Embryonic facial prominence (tissue), 1 donor: Measurements from ENCODE around the gene FOXP1.

Source experiments
- DNase-seq: peaks from one replicate; pipeline ENCODE4 v3.0.0-alpha.2; 2016; ENCODE audit errors: extremely low spot score

Gene FOXP1

DNA sequence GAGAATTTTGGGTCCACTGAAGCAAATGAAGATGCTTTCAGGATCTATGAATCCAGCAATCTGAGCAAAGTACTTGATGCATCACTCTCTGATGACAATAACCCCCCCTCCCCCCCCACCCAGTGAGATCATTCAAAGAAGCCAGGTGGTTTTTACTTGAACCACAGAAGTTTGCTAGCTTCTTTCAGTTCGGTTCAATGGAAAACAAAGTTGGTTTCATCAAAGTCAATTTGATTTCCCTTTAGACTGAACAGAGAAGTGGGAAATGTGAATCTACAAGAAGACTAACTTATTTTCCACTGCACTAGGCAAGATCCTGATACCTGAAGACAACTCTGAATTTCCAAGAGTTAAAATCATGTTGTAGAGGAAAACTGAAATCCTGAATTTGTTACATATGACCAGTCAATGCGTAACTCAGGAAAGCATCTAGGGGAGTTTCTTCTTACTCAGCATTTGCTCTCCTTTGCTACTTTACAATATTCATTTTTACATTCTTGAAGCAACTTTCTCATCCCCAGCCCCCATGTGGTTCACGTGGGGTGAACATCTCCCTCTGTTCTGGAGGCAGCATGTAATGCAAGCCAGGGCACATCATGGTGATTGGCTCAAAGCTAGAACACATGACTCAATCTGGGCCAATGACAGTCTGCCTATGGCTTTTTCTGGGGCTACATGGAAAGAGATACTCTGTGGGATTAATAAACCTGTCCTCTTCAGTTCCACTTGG, 572.6 kb downstream of the FOXP1 start:
- no peak for DNase-seq

DNA sequence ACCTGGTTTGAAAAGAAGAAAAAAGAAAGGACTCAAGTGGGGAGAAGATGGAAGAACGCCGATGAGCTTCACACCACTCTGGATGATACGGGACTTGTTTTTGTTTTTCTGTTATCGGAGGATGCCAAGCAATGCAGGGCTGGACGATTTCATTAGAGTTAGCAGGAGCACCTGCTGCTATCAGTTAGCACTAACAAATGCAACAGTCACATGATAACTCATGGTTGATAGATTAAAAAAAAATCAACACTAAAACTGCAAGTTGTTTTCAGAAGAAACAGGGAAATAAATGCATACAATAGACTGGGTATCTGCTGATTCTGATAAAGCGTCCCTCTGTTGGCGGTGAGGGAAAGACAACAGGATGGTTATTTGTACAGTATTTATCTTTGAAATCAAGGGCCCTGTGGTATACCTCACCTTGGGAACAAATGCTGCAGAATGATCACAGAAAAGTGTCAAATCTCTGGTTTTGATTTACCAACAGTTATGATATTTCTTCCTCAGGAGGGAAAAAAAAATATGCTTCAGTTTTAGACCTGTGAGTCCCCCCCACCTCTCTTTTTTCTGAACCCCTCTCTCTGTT, 575.1 kb downstream of the FOXP1 start:
- no peak for DNase-seq

DNA sequence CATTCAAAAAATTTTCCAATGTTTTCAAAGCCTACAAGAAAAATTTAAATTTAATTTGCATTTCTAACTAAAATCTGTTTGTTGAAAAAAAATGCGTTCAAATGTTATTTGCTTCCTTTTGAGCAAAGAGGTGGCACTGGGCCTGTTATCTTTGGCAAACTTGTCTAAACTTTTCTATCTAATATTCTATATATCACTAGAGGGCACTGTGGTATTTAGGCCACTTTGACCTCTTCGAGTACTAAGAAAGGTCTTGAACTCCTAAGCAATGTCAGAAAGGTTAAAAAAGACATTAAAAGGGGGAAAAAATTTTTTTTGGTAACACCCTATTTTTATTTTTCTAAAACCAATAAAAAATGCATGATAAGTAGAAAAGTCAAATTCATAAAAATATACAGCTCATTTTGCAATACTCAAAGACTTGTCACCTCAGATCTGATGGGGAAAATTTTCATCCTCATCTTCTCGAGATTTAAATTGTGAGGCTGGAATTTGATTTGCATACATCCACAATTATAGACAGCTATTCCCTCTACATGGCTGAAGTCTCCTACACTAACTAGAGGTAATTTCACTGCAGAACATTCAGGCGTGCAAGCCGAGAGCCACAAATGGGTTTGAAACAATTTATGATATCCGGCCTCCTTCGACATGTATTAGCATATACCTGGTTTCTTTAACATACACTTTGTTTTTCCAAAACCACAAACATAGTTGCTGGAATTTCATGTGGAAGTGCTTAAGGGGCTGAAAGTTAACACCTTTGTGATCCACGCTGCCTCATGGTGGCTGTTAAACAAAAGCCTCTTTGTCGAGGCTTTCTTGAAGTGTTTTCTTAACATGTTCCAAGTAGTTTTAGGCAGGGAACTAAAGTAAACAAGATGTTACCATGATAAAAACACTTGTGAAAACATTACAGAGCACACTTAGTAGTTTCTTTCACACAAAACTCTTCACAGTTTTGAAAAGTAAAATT, 576.4 kb downstream of the FOXP1 start:
- DNase-seq = no peak

DNA sequence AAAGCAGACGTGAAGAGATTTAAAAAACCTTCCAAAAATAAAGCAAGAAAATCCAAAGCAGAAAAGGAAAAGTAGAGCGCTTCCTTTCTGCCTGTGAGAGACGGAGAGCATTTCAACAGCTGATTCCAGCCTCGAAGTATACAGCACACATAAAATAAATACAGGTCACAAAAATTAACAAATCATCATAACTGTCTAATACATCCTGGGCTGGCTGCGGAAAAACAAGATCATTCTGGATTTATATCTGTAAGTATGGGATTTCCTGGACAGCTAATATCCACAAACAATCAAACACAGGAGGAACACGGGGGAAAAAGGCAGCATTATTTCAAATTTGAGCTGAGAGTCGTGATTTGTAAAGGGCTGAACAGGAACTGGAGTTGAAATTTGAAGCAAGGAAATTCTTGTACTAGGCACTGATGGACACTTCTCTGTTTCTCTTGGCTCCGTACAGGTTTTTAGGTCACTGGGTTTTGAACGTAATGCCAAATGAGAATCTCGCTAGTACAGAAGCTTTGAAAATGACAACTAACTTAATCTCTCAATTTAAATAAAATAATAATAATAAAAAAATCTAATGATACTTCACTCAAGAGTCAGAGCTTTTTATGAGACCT, 577.7 kb downstream of the FOXP1 start:
- DNase-seq = no peak

DNA sequence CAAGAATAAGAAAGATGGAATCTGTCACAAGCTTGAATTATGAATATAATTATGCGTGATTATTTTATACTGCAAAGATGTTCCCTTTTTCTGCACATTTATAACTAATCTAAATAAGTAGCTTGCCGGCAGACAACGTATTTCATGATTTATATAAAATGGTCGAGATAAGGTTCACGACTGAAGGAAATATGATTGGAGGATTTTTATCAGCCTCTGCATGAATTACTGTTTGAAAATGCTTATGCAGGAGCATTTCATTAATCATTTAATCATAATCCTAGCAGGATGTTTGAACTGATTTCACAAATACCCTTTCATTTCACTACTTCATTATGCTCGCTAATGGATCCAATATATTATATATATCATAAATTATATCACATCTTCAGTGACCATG, 580.0 kb downstream of the FOXP1 start:
- DNase-seq = no peak

DNA sequence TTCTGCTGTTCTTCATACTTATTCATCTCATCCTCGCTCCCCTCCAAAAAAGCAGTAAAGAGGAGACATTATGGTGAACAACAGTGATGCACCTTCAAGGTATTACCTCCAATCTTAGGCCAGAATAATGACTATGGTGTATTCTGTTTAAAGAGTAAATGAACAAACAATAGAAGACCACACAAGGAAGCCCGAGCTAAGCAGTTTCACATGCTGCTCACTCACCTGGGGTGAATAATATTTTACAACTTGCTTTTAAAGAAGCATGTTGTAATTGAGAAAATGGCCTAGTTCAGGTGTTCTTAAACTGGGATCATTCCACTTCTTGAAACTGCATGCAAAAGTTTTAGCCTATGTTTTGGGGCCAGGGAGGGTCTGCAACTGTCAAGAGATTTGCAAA, 581.2 kb downstream of the FOXP1 start:
- no peak for DNase-seq

DNA sequence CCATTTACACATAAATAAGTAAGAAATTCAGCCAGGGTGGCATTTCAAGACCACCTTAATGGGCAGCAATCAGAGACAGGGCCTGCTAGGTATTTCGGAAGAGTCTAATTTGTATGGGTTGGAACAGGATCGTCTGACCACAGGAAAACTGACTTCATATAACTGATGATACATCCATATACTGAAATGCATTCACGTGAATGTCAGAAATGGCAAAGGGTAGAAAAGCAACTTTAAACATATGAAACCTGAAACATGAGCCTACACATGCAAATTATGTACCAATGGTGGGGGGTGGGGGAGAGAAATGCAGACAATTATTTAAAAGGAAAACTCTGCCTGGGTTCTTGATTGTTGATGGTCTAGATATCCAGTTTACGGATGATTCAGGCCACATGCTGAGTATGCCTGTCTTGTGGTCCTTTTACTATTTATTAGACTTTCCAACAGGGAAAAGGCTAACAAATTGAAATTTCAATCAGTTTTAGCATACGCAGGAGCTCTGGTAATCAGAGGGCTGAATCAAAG, 582.2 kb downstream of the FOXP1 start:
- DNase-seq = no peak

DNA sequence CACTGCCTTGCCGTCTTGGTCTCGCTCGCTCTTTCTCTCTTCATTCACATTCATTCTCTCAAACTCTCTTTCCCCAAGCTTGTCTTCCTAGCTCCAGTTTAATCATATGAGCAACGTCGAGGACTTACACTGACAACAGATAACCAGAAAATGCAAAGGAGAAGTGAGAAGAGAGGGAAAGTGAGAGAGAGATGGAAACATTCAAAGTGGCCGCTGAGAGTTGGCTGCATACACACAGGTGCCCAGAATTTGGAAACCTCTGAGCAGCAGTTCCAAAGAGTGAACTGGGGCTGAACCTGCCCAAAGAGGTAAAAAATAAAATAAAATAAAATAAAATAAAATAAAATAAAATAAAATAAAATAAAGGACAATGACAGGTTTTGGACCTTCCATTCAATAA, 583.0 kb downstream of the FOXP1 start:
- no peak for DNase-seq

DNA sequence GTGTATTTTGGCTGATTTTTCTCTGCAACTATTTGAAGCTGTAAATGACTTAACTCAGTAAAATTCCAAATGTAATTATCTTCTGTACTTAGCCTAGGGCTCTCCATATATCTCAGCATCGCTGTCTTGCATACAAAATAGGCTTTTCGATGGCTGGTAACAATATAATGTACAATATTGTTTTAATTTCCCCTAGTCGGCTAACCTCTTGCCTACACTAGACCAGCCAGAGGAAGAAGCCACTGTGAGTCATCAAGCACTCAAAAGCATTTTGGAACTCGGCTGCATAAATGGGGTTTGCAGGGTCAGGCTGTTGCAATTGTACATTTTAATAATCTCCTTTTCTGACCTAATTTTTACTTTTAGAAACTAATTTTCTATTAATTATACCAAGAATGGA, 583.8 kb downstream of the FOXP1 start:
- no peak for DNase-seq

DNA sequence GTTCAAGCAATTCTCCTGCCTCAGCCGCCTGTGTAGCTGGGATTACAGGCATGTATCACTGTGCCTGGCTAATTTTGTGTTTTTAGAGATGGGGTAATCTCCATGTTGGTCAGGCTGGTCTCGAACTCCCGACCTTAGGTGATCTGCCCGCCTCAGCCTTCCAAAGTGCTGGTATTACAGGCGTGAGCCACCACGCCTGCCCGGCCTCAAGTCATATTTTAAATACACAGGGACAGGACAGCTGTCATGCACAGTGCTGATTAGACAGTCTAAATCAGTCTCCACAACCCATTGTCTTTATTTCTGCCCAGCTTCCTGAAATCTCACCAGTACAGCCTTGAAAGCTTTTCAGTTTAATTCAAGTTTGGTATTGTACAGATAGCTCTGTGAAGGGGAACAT, 587.4 kb downstream of the FOXP1 start:
- no peak for DNase-seq

DNA sequence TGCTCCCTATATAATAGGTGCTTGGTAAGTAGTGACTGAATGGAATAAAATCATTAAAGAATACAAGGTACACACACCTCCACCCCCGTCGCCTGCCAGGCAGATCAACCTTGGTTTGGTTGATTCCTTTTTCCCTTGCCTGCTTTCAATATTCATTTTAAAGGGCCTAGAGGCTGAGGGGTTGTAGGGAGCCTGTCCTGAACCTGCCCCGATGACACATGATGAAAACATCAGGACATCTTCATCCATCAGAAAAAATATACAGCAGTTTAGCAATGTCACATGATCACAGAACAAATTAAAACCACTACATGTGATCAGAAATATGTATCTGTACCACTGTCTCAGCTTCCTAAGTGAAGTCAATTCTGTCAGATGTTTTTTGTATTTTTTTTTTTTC, 588.9 kb downstream of the FOXP1 start:
- DNase-seq = no peak

DNA sequence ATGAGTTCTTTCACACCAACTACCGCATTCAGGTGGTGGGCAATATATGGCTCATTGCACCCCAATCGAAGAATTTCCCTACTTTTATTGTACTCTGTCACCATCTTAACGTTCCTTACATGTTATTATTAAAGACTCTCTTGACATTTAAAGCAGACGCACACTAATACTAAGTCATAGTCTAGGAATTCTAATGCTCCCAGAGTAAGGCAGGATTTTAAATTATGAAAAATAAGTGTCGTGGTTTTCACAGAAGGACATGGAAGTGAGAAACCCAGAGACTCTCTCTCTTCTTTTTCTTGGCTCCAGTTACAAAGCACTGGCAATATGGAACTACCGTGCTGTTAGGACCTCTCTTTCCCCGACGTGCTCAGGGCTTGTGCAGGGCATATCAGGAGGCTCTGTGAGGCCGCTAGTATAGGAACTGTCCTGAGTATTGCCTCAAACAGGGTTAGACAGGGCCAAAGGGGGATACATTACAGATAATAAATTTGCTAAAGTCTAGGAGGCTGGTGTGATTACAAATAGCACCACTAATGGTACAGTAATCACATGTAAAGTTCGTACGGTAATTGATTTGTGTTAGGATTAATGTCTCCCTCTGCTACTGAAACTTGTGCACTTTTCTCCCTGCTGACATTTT, 590.8 kb downstream of the FOXP1 start:
- DNase-seq = no peak

DNA sequence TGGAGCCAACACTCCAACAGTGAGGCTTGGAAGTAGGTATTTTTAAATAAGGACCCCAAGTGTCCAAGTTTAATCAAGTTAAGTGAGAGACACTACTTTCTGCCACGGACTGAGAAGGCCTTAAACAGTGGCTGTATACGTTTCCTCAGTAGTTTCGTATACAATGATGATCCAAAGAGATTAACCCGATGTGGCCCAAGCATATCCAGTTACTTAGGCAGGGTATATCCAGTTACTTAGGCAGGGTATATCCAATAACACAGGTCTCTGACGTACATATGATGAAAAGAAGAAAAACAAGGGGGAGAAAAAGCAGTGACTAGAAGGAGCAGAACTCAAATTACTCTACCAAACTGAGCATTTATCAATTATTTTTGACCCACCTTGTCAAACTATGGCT, 591.4 kb downstream of the FOXP1 start:
- no peak for DNase-seq

DNA sequence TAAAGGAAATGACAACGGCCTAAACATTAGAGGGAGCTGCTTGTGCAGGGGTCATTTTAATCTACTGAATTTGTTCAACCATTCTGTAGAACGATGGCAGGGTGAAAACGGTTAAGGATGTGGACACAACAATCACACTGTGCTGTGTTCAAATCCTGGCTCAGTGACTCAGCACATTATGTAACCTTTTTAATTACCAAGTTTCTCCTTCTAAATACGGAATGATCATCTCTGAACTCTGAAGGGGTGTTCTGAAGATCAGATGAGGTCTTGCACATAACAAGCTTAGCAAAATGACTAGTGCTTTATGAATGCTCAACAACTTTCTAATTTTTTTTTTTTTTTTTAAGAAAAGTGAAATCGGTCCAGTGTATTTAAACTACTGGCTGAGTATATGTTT, 592.8 kb downstream of the FOXP1 start:
- DNase-seq = no peak

DNA sequence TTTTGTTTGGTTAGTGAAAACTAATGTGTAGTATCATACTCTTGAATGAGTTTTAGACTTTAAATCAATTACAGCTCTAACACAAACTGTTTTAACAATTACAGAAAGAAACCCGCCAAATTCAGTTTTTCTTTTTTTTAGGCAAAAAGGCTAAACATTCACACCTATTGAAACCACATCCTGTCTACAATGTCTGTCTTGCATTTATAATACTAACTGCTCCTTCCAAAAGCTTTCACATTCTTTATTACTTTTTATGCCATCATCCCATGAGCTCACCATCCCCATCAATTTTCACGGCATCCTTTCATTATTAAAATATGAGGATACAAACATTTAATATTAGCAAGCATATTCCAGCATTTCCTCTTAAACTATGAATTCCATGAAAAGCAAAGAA, 593.3 kb downstream of the FOXP1 start:
- no peak for DNase-seq

DNA sequence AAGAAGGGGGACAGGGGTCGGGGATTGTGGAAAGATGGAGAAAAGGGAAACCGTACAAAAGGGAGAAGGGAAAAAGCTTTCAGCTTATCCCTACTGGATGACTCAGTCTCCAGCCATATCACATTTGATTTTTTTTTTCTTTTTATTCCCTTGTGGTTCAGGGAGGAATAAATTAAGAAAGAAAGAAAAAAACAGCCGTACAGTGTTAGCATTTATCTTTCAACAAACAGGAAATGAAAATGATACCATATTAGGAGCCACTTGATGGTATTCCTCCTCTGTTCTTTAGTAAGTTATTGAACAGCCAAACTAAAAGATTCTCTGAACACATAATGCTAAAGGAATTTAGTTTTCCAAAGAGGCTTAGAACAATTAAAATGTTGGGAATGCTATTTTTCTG, 594.4 kb downstream of the FOXP1 start:
- DNase-seq = no peak

DNA sequence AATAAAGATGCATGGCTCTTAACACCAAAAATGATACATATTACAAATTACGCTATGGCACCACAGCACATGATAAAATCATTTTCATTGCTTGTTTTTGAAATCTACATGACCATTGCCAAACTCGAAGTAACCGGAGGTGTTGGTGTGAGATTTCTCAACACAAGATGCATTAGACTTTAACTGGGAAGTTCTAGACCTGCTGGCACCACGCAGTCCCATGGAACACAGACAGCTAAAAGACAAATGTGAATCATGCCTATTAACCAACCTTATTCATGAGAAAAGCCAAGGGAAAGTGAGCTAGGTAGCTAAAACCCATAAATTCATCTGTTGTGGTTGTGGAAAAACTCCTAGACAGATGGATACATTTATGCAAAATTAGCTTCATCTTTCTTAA, 595.4 kb downstream of the FOXP1 start:
- DNase-seq = no peak

DNA sequence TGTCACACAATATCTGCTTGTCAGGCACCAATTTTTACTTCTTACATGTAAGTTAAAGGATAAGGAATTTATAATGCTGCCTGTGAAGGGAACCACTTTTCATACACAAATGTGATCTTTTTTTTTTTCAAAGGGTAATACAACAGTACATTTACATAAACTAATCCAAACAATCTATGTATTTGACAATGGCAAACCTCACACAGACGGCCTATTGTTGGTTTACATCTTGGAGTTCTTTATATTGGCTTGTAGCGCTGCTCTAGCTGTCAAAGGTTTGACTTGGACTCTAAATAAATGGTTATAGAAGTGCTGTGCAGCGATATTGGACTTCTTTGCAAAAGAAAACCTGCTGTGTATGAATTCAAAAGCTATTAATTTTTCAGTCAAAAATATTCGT, 598.0 kb downstream of the FOXP1 start:
- no peak for DNase-seq

DNA sequence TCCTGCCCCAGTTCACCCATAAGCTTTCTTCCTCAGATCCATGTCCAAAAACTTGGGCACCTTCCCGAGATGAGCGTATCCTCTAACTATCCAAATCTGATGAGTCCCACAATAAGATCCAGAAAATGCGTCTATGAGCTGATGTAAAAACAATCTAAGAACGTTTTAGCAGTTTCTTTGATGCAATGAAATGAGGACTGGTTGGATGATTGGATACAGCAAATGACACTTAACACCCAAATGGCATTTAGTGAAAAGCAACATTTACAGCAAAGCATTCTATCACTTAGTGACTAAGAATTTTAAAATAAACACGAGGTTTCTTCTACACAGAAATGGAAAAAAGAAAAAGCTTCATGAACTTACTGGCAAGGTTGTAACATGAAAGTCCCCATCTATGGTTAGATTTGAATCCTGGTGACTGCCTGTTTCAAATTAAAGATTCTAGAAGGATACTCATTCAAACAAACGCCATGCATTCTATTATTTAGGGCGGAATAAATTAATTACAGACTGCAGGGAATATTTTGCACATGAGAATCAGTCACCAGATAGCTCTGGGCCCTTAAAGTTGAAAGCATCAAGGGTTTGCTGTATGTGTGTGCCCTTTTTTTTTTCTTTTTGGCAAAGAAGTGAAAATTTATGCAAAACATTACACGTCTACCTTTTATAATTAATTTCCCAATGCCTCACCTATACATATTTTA, 598.6 kb downstream of the FOXP1 start:
- DNase-seq = no peak

DNA sequence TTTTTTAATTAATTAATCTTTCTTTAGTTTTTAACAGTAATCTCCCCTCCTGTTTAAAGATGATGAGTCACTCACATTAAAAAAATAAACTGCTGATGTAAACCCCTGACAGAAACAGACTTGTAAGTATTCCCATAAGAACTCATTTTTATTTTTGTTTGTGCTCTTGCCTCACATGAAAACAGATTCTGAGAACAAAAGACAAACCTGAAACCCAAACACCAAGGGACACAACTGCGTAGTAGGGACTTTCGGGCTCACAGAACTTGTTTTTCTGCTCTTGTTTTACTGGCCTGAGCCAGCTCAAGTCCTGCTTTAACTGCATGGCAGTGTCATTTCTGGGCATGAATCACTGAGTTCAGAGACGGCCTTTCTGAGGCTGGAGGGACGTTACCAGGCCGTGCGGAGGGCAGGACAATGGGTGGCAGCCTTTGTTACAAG, 600.8 kb downstream of the FOXP1 start:
- no peak for DNase-seq

DNA sequence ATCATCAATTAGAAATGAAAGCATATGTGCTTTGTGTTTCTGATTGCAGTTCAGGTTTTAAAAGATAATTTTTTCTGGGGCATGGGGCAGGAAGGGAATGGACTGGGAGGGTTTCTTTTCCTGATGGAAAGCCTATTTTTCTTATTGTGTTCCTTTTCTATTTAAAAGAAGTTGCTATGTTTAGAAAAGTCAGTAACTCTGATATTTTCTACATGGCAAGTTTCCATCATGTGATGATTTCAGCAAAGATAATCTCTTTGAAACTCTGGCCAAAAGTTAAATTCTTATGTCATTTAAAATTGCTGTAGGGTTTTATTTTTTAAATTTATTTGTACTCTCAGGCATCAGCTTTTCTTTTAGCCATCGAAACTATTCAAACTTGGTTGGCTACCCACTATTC, 601.2 kb downstream of the FOXP1 start:
- DNase-seq = no peak
